NCI-H526 (cell line): Measurements from ENCODE around the gene NEDD4L.

Experiments
- DNase-seq, 2 experiments: peaks; one replicate each; lab custom pipeline; 2025; lab: John Stamatoyannopoulos, UW

The NEDD4L gene

GRCh38 chr18:58211510-58211909, 167.5 kb downstream of the NEDD4L start:
- DNase-seq, result no peak

DNA sequence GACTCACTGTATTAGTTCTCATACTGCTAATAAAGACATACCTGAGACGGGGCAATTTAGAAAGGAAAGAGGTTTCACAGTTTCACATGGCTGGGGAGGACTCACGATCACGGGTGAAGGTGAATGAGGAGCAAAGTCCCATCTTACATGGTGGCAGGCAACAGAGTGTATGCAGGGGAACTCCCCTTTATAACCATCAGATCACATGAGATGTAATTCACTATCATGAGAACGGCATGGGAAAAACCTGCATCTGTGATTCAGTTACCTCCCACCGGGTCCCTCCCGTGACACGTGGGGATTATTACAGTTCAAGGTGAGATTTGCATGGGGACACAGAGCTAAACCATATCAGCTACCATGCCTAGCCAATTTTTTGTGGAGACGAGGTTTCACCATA, 168.2 kb downstream of the NEDD4L start:
- DNase-seq, result no peak

DNA sequence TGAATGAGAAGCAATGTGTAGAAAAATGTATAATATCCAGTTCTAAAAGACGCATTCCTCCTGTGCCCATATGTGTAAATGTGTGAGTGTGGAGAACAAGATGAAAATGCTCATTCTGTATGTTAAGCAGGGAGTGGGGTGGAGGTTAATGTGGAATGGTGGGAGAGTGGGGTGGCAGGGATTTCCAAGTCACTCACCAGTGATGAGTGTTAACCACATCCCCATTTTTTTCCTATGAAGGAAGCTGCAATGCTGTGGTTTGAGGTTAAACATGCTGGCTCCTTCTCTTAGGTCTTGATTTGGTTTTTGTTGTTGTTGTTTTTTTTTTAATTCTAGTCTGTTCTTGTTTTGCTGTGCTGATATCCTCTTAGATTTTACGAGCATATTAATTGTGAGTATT, 169.4 kb downstream of the NEDD4L start:
- DNase-seq, result no peak

DNA sequence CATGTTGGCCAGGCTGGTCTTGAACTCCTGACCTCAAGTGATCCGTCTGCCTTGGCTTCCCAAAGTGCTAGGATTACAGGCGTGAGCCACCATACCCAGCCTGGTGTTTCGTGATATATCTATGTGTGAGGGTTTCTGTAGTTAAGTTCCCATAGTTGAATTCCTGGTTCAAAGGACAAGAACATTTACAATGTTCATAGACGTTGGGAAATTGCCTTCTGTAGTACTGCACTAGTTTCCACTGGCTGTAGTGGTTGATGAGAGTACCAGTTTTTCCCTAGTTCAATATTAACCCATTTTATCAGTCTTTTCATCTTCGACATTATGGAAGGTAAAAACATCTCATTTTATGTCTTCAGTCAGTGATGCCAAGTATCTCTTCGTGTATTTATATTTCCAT, 171.0 kb downstream of the NEDD4L start:
- DNase-seq, result no peak

DNA sequence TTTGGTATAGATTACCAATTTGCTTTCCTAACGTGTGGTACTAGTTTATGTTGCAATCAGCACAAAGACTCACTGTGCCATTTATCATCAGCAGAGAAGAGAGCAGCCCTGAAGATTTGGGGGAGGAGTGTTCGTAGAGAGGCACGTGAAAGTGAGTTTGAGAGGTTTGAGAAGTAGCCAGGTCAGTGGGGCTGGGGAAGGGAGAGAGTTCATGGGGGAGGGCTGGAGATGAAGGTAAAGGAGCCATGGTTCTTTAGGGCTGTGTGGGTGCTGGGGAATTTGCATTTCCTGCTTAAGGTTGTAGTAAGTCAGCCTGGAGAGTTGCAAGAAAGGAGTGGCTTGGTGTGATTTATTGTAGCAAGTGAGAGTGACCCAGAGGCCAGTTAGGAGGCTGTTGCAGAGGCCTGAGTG, 172.1 kb downstream of the NEDD4L start:
- DNase-seq, result no peak

- no peak for DNase-seq
Observed at GRCh38 chr18:58217052-58217451, 173.0 kb downstream of the NEDD4L start.

GRCh38 chr18:58218117-58218516, 174.1 kb downstream of the NEDD4L start:
- DNase-seq, result no peak

DNA sequence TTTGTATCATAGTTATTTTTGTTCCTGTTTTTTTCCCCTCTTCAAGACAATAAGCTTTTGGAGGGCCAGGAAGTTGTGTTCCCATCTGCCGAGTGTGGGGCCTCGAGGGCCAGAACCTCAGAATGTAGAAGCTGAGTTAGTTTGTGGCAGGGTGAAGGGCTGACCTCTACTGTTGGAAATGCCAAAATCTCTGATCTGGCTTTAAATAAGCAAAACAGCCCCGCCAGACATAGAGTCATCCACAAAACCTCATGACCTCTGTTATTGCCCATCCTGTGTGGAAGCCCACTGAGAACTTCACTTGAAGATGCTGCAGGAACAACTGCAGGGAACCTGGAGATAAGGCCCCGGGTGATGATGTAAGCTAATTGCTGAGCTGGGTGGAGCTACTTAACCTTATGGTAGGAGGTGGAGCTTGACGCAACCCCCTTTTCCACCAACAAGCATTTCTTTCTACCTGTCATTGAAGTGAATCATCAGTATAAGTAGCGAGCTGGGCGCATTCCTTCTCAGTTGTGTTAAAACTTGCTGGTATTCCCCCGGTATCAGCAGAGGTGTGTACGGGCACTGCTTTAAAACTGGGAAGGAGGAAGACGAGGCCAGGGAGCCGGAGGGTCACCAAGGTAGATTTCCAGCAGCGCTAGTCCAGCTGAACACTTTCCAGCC, 177.2 kb downstream of the NEDD4L start:
- no peak for DNase-seq

DNA sequence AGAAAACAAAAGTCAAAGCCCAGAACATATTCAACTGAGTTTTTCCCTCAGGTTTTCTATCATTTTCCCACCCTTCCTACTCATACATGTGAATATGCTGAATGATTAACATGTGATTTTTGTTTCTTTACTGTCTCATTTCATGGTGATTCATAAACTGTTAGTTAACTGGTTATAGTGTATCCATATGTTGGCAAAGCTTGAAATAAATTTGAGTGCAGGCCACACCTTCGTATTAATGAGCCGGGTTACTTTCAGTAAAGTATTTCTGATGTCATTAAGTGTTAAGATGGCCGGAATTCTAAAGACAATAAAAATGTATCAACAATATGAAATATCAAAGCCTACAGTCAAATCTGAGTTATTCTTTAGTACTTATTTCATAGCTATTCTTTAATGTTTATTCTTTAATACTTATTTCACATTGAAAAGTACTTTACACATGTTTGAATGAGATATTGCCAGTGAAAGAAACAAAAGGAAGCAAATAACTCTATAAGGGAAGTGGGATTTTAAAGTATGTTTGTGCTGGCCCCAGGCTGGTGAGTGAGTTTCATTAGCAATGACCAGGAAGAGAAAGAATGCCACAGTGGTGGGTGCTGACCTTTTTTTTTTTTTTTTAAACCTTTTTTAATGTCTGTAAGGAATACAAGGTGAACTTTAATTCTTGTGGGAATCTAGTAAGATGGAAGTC, 178.6 kb downstream of the NEDD4L start:
- DNase-seq, result no peak

DNA sequence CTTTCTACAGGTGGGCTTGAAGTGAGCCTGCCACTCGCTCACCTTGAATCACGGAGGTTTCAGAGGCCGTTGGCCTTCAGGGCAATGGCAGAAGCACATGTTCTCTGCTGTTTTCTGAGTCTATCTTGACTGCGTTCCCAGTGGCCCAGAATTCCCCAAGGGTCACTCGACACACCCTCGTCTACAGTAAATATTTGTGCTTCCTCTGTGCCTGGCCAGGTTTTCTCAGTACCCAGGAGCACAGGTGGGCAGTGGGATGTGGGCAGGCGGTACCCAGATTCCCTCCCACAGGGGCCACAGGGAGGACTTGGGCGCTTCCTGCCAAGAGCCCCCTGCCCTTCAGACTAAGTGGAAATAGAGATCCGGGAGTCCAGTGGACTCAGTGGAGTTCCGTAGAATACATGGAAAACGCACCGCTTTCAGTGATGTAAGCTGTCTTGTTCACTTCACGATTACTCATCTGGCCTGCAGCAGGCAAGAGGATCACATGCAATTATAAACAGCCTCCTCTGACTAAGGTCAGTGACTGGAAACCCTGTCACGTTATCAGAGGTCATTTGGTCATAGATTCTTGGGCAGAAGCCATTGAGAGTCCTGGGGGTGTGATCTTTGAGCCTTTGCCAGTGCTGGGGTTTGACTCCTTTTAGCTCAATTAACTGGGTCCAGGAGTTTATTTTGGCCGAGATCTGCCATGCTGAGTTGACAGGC, 179.8 kb downstream of the NEDD4L start:
- peak in 1 of 2 experiments; percentile 6 for DNase-seq

DNA sequence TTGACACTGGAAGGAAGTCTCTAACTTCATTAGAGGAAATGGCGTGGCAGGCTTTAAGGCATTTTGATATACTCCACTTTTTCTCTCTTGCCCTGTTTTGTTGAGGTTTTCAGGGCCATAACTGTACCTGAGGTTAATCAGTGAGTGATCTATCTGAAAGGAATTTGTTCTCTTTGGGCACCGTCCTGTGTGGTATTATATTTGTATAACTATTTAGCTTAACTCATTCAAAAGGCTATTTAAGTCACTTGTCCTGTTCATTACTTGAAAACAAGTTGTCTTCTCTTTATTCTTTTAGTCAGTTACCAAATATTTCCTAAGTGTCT, 180.4 kb downstream of the NEDD4L start:
- no peak for DNase-seq

DNA sequence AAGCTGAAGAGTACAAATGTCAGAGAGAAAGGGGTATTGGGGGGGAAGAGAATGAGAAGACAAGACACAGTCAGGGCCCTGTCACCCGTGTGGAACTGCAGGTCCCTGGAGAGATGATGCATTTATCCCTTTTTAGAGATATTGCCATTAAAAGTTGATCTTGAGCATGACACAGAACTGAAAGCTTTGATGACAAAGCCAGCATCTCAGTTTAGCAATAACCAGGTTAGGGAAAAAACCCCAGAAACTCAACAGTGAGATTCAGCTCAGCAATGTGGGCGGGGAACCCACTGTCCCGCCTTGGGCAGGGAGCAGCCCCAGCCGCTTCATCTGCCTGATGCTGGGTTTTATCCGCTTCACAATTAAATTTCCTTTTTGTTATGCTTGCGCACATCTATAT, 181.1 kb downstream of the NEDD4L start:
- no peak for DNase-seq

GRCh38 chr18:58226429-58226828, 182.4 kb downstream of the NEDD4L start:
- no peak for DNase-seq

DNA sequence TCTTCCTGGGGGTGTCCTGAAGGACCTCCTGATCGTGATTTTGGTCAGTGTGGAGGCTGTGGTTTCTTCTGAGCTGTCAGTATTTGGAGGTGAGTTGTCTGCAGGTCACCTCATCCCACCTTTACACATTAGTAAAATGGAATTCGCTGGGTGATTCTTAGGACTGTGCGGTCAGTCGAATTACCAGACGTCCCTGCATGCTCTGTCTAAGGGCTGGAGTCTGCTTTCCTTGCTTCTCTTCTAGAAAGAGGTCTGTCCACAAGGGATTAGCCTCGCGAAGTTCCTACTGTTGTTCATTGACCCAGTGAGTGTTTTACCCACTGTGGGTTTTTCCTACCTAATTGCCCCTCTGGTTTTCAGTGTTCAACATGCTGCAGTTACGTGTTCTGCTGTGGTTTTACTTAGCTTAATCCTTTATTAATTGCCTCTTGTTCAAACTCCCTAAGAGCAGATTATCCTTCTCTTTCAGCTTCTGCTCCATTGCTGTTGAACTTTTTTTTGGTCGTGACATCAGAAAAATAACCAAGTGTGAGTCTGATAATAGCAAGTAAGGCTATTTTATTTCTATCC, 183.4 kb downstream of the NEDD4L start:
- no peak for DNase-seq

DNA sequence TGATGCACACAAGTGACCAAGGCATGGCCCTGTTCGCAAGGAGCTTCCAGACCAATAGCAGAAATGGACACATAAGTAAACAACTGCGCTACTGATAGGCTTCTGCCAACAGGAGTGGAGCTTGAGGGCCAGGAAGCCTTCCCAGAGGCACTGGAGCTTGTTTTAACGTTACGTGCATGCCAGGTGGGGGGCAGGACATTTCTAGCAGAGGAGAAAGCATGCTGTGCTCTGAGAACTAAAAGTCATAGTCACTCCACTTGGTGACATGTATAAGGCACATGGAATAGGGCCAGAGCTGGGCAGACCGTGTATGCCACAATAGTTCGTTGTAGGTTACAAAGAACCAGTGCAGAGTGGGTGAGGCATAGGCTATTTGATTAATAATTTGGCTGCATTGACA, 184.2 kb downstream of the NEDD4L start:
- no peak for DNase-seq

GRCh38 chr18:58228762-58229161, 184.7 kb downstream of the NEDD4L start:
- DNase-seq, result no peak

GRCh38 chr18:58229162-58229561, 185.1 kb downstream of the NEDD4L start:
- no peak for DNase-seq

DNA sequence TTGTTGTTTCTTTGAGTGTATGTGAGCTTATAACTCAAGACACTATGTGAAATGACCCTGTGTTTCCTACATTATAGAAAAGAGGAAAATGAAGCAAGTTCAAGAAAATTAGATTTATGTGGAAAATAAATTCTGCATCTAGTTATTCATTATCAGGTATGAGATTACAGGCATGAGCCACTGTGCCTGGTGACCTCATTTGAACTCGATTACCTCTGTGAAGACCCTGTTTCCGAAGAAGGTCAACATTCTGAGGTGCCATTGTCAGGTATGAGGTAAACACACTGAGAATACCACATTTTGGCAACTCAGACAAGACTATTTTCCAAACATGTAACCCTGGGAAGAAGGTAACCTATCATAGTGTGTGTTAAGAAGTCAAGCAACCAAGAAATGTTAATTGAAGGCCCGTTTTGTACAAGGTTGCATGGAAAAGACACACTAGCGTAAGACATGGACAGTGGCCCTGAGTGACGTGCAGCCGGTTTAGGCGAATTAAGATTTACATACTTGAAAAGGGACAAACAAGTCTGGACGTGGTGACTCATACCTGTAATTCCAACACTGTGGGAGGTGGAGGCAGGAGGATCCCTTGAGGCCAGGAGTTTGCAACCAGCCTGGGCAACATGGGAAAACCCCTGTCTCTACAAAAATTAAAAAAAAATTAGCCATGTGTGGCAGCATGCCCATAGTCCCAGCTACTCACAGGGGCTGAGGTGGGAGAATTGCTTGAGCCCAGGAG, 186.6 kb downstream of the NEDD4L start:
- no peak for DNase-seq

GRCh38 chr18:58231930-58232329, 187.9 kb downstream of the NEDD4L start:
- peak in 1 of 2 experiments; percentile 42 for DNase-seq

- no peak for DNase-seq
Observed at GRCh38 chr18:58232668-58233067, 188.6 kb downstream of the NEDD4L start.

GRCh38 chr18:58234359-58234741, 190.3 kb downstream of the NEDD4L start:
- no peak for DNase-seq

- DNase-seq, result no peak
Observed at GRCh38 chr18:58235001-58235436, 191.0 kb downstream of the NEDD4L start.
